Gastrocnemius medialis (tissue), 4 donors: ENCODE data around the gene SRRM3.

Experiments used
- POLR2A ChIP-seq, 2 donors: fragments of 450-650 bp; IDR thresholded peaks; one replicate each; pipeline ENCODE4 v1.6.1; 2017; ENCODE audit warnings: antibody characterized with exemption in 2 of 2, mild to moderate bottlenecking in 2 of 2, moderate library complexity in 2 of 2
- TF ChIP-seq, protein P1 (sequence below), 5 experiments: fragments of 450-650 bp in 3 of 5; fragments of 200-600 bp in 2 of 5; sonication (generic) in 2 of 5; IDR thresholded peaks in 4 of 5; conservative IDR thresholded peaks in 1 of 5; 1 replicate in 4 of 5; 2 replicates in 1 of 5; pipeline ENCODE4 v1.5.1; 2016 to 2019; ENCODE audit warnings: antibody characterized with exemption in 5 of 5, mild to moderate bottlenecking in 3 of 5, moderate library complexity in 3 of 5

DNA sequence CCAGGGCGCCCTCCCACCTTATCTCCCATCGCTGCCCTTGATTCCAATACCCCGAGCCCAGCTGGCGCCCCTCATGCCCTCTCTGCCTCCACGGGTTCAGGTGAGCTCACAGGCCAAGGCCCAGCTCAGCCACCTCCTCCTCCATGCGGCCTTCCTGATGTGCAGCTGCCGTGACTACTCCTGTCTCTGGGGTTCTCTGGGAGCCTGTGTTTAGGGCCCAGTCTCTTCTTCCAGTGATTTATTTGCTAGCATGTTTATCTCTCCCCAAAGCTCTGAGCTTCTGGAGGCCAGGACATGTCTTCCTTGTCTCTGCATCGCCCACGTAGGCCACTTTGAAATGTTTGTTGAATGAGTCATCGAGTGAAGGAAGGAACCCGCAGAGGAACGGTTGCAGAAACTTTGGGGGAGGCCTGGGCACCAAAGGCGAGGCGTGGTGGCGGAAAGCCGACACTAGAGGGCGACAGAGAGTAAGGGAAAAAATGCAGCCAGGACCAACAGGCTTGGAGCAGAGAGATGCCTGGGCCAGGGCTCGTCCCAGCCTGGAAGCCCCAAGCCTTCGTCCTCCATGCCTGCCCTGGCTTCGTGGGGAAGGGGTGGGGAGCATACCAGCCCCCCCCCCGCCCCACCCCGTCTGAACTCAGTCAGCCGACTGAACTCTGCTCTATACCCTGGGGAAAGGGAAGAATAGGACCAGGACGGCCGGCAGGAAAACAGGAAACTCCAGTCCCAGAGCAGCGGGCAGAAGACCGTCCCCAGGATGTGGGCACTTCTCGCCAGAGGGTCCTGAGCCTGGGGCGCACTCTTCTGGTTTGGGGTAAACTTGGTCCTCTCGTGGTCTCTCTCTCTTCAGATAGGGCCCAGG lies 89.9 kb downstream of the SRRM3 start:
- TF ChIP-seq, protein P1, sequence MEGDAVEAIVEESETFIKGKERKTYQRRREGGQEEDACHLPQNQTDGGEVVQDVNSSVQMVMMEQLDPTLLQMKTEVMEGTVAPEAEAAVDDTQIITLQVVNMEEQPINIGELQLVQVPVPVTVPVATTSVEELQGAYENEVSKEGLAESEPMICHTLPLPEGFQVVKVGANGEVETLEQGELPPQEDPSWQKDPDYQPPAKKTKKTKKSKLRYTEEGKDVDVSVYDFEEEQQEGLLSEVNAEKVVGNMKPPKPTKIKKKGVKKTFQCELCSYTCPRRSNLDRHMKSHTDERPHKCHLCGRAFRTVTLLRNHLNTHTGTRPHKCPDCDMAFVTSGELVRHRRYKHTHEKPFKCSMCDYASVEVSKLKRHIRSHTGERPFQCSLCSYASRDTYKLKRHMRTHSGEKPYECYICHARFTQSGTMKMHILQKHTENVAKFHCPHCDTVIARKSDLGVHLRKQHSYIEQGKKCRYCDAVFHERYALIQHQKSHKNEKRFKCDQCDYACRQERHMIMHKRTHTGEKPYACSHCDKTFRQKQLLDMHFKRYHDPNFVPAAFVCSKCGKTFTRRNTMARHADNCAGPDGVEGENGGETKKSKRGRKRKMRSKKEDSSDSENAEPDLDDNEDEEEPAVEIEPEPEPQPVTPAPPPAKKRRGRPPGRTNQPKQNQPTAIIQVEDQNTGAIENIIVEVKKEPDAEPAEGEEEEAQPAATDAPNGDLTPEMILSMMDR (IDR thresholded peaks at IDR 0.05 in 4 of 5, conservative IDR thresholded peaks at IDR 0.05 in 1 of 5), result peak; percentile 95 to 99 (median 98)
- TF ChIP-seq POLR2A (IDR thresholded peaks at IDR 0.05), result peak; percentile 26 to 48
